Left lung (tissue), 10 donors: Measurements from ENCODE around the gene EXOC2. TPM values are rescaled to one million over a fixed set of nuclear protein-coding genes. Genes with fewer than 3 reads are reported as not detected.
A peak's percentile ranks its signal among the peaks of the same experiment; 100 is the strongest.

Experiments
- ATAC-seq: fragments of 200-7000 bp; cut with Tn5 transposase; one replicate; pipeline ENCODE4 v1.9.1; 2020; ENCODE audit warnings: moderate library complexity
- DNase-seq, 4 donors: peaks; one replicate each; pipeline ENCODE4 v3.0.0-alpha.2; 2013 to 2020
- H3K27ac ChIP-seq, 2 donors: fragments of 200-600 bp; sonication (generic) in 1 of 2; one replicate each; pipeline versions ENCODE4 v1.5.0 to v1.8.0; 2020 to 2021
- H3K27me3 ChIP-seq, 2 donors: fragments of 200-600 bp; sonication (generic) in 1 of 2; one replicate each; pipeline versions ENCODE4 v1.5.0 to v1.8.0; 2020 to 2021
- H3K36me3 ChIP-seq, 2 donors: fragments of 200-600 bp; sonication (generic) in 1 of 2; one replicate each; pipeline versions ENCODE4 v1.5.0 to v1.8.0; 2020 to 2021
- H3K4me1 ChIP-seq, 2 donors: fragments of 200-600 bp; one replicate each; pipeline ENCODE4 v1.8.0; 2021
- H3K4me3 ChIP-seq, 2 donors: fragments of 200-600 bp; sonication (generic) in 1 of 2; one replicate each; pipeline versions ENCODE4 v1.5.0 to v1.8.0; 2020 to 2021; ENCODE audit warnings: mild to moderate bottlenecking in 1 of 2
- H3K9me3 ChIP-seq, 2 donors: fragments of 200-600 bp; sonication (generic) in 1 of 2; one replicate each; pipeline versions ENCODE4 v1.5.0 to v1.8.0; 2020 to 2021
- CTCF ChIP-seq, 2 donors: fragments of 200-600 bp; sonication (generic) in 1 of 2; IDR thresholded peaks; one replicate each; pipeline versions ENCODE4 v1.5.0 to v1.8.0; 2021; ENCODE audit warnings: antibody characterized with exemption in 2 of 2
- intact Hi-C, 2 donors: fragments of 100-400 bp; cut with DNase I; formaldehyde crosslinking; loops; one replicate each; pipeline versions ENCODE4 v1.11.2 to v1.14.2; 2022
- polyA plus RNA-seq, 6 donors: library from polyadenylated mRNA; unstranded; fragments of 120-200 nt; gene quantifications; one replicate each; pipeline ENCODE4 v1.2.1, GENCODE V29; 2013; ENCODE audit not compliant: insufficient read length in 6 of 6
- total RNA-seq, 2 donors: library from RNA; stranded (reverse); fragmentation: NEBNext Ultra II Directional; extraction: Animal tissue kit (Norgen Biotek cat#: 25700); gene quantifications; one replicate each; pipeline ENCODE4 v1.2.1, GENCODE V29; 2021
- donor health status: DM: no; HTN: yes; CAD: no.
- donor health status: DM: no; HTN: no; CAD: no.

Gene EXOC2
- total and polyA plus RNA-seq, 8 donors: 19.8 to 30.4 (median 28.4) TPM

GRCh38 chr6:467111-467510 is 225.8 kb downstream of the EXOC2 start:
- Histone ChIP-seq H3K9me3 (no peaks in the 10 kb centered on the region), H3K36me3 (no peaks in the 10 kb centered on the region), H3K4me3 (no peak overlapping the region), H3K4me1 (no peaks in the 10 kb centered on the region), H3K27me3 (peaks cover 0 to 49% of the 10 kb centered on the region in 2 donors), H3K27ac (no peak overlapping the region)
- intact Hi-C loops: no loop called here
- no peak for TF ChIP-seq CTCF (IDR thresholded peaks at IDR 0.05)
- ATAC-seq: no peak
- no peak for DNase-seq

GRCh38 chr6:466564-466963 is 226.4 kb downstream of the EXOC2 start:
- TF ChIP-seq CTCF (IDR thresholded peaks at IDR 0.05): no peak
- DNase-seq (no peak), ATAC-seq (no peak)
- Histone ChIP-seq H3K27me3 (peaks cover 0 to 49% of the 10 kb centered on the region in 2 donors), H3K4me3 (no peak overlapping the region), H3K9me3 (no peaks in the 10 kb centered on the region), H3K4me1 (no peaks in the 10 kb centered on the region), H3K36me3 (no peaks in the 10 kb centered on the region), H3K27ac (no peak overlapping the region)
- intact Hi-C loops: no loop called here

- intact Hi-C loops: no loop called here
- TF ChIP-seq CTCF (IDR thresholded peaks at IDR 0.05): no peak
- no peak overlapping the region for H3K4me3 ChIP-seq
- no peaks in the 10 kb centered on the region for H3K36me3 ChIP-seq
- DNase-seq: peak in 1 of 4 donors; percentile 43
- H3K27me3 ChIP-seq: peaks cover 0 to 47% of the 10 kb centered on the region in 2 donors
- no peaks in the 10 kb centered on the region for H3K4me1 ChIP-seq
- no peak for ATAC-seq
- H3K9me3 ChIP-seq: no peaks in the 10 kb centered on the region
- H3K27ac ChIP-seq: no peak overlapping the region
Measured at GRCh38 chr6:465531-466348, 227.2 kb downstream of the EXOC2 start.

GRCh38 chr6:456887-457286 is 236.1 kb downstream of the EXOC2 start:
- no peak for ATAC-seq

More at GRCh38 chr6:456887-457286, 236.1 kb downstream of the EXOC2 start:
- Histone ChIP-seq H3K27me3 (no peaks in the 10 kb centered on the region), H3K9me3 (no peaks in the 10 kb centered on the region), H3K4me1 (no peaks in the 10 kb centered on the region), H3K27ac (no peak overlapping the region), H3K36me3 (no peaks in the 10 kb centered on the region), H3K4me3 (no peak overlapping the region)
- intact Hi-C loops: no loop called here
- TF ChIP-seq CTCF (IDR thresholded peaks at IDR 0.05): no peak
- DNase-seq: no peak
